GM12878 (cell line): ENCODE data around the gene TGFB3.

Source experiments
- ASH2L ChIP-seq: fragments of 300-600, 200-600 bp; sonication (generic); IDR thresholded peaks from 2 replicates; pipeline ENCODE4 v1.6.1; 2017; ENCODE audit warnings: low read depth, mild to moderate bottlenecking, borderline replicate concordance
- BCL11A ChIP-seq: IDR thresholded peaks from 2 replicates; pipeline ENCODE4 v1.6.1; 2011; ENCODE audit warnings: low read depth, low read length
- CTCF ChIP-seq, 3 experiments: IDR thresholded peaks in 2 of 3; conservative IDR thresholded peaks in 1 of 3; 2 replicates each; pipeline ENCODE4 v1.5.1; 2011; ENCODE audit warnings: low read depth in 3 of 3, low read length in 3 of 3, mild to moderate bottlenecking in 3 of 3, control low read depth in 2 of 3, moderate library complexity in 2 of 3, inconsistent platforms in 1 of 3, mixed read lengths in 1 of 3; ENCODE audit not compliant: control insufficient read depth in 2 of 3, insufficient read depth in 1 of 3; ENCODE audit errors: extremely low read depth in 1 of 3
- DPF2 ChIP-seq: fragments of 450-650 bp; IDR thresholded peaks from 2 replicates; pipeline ENCODE4 v1.6.1; 2017; ENCODE audit warnings: mild to moderate bottlenecking
- EZH2 ChIP-seq: IDR thresholded peaks from 2 replicates; pipeline ENCODE4 v1.6.1; 2012; ENCODE audit warnings: low read depth, mild to moderate bottlenecking, control low read depth, inconsistent platforms, low read length, borderline replicate concordance; ENCODE audit not compliant: control insufficient read depth
- POLR2AphosphoS2 ChIP-seq: IDR thresholded peaks from 2 replicates; pipeline ENCODE4 v1.6.1; 2011; ENCODE audit warnings: low read depth, mild to moderate bottlenecking, low read length, improper control_type of control experiment, moderate library complexity
- POLR2AphosphoS5 ChIP-seq: IDR thresholded peaks from 2 replicates; pipeline ENCODE4 v1.6.1; 2011; ENCODE audit warnings: mild to moderate bottlenecking, low read length, inconsistent platforms
- RB1 ChIP-seq: fragments of 450-650 bp; formaldehyde crosslinking; IDR thresholded peaks from 2 replicates; pipeline ENCODE4 v1.6.1; 2017; ENCODE audit warnings: mild to moderate bottlenecking, borderline replicate concordance
- RFX5 ChIP-seq: IDR thresholded peaks from 2 replicates; pipeline ENCODE4 v1.6.1; 2011; ENCODE audit warnings: low read depth, low read length, improper control_type of control experiment
- SIN3A ChIP-seq: IDR thresholded peaks from 2 replicates; pipeline ENCODE4 v1.6.1; 2012; ENCODE audit warnings: low read depth, low read length, improper control_type of control experiment
- SMC3 ChIP-seq: IDR thresholded peaks from 2 replicates; pipeline ENCODE4 v1.6.1; 2011; ENCODE audit warnings: low read length, improper control_type of control experiment, borderline replicate concordance
- USF2 ChIP-seq: IDR thresholded peaks from 2 replicates; pipeline ENCODE4 v1.6.1; 2011; ENCODE audit warnings: low read depth, low read length, improper control_type of control experiment, borderline replicate concordance

GRCh38 chr14:76019676-76020075, 37.9 kb upstream of the TGFB3 start:
- TF ChIP-seq BCL11A (no peak), RFX5 (no peak), POLR2AphosphoS2 (no peak), EZH2 (no peak), USF2 (no peak), SMC3 (no peak), RB1 (no peak), CTCF (IDR thresholded peaks at IDR 0.05 in 2 of 3, conservative IDR thresholded peaks at IDR 0.05 in 1 of 3; ENCODE audit: control insufficient read depth in 2 of 3, extremely low read depth in 1 of 3, insufficient read depth in 1 of 3, low read depth in 3 of 3, low read length in 3 of 3) (no peak), POLR2AphosphoS5 (no peak), SIN3A (no peak), DPF2 (no peak), ASH2L (no peak)
